IMR-90 (cell line): ENCODE measurements around the gene ITSN1. TPM values are rescaled to one million over a fixed set of nuclear protein-coding genes. Genes with fewer than 3 reads are reported as not detected.

Source experiments
- ATAC-seq: fragments of 200-7000 bp; cut with Tn5 transposase; 2 replicates; pipeline ENCODE4 v1.9.1; 2020; ENCODE audit warnings: low read depth, mild to moderate bottlenecking, moderate library complexity
- BruUV-seq: library from RNA; stranded (reverse); fragments of 400-500 nt; replicated peaks from 2 replicates; lab custom pipeline; 2021; lab: Mats Ljungman, UMichigan
- CTCF ChIA-PET: fragments of 300-600 bp; formaldehyde crosslinking; extraction: SDS; loops from one replicate; lab custom pipeline; 2021; ENCODE audit warnings: antibody characterized with exemption; lab: Yijun Ruan, JAX
- POLR2A ChIA-PET: fragments of 300-600 bp; sonication (Branson Sonifier 250); formaldehyde crosslinking; loops from one replicate; lab custom pipeline; 2022; ENCODE audit warnings: antibody characterized with exemption; ENCODE audit not compliant: unreplicated experiment; lab: Charles Lee
- DNase-seq: peaks from one replicate; pipeline ENCODE4 v3.0.0; 2013
- H2AFZ ChIP-seq: replicated peaks from 2 replicates; pipeline ENCODE3; 2013; ENCODE audit warnings: low read length, mild to moderate bottlenecking; ENCODE audit not compliant: poor library complexity
- H2AK5ac ChIP-seq: 2 replicates; pipeline ENCODE4 v1.6.1; 2013; ENCODE audit warnings: low read depth, low read length, inconsistent platforms
- H2AK9ac ChIP-seq: replicated peaks from 2 replicates; pipeline ENCODE3; 2013; ENCODE audit warnings: mild to moderate bottlenecking, low read depth, low read length, moderate library complexity; ENCODE audit not compliant: poor library complexity
- H2BK120ac ChIP-seq: 2 replicates; pipeline ENCODE4 v1.6.1; 2013; ENCODE audit warnings: low read depth, low read length, inconsistent platforms
- H2BK15ac ChIP-seq: 3 replicates; pipeline ENCODE4 v1.6.1; 2013; ENCODE audit warnings: low read depth, low read length, inconsistent platforms
- H2BK20ac ChIP-seq: 2 replicates; pipeline ENCODE4 v1.6.1; 2013; ENCODE audit warnings: low read depth, mild to moderate bottlenecking, inconsistent platforms, low read length, moderate library complexity
- H2BK5ac ChIP-seq: 2 replicates; pipeline ENCODE4 v1.6.1; 2013; ENCODE audit warnings: mild to moderate bottlenecking, low read depth, low read length, inconsistent platforms; ENCODE audit not compliant: poor library complexity, severe bottlenecking
- H3K14ac ChIP-seq: replicated peaks from 2 replicates; pipeline ENCODE4 v1.6.1; 2013; ENCODE audit warnings: low read depth, low read length, inconsistent platforms
- H3K18ac ChIP-seq: 2 replicates; pipeline ENCODE4 v1.6.1; 2013; ENCODE audit warnings: low read depth, low read length, control low read depth
- H3K23ac ChIP-seq: 2 replicates; pipeline ENCODE4 v1.6.1; 2013; ENCODE audit warnings: low read depth, low read length, inconsistent platforms
- H3K27ac ChIP-seq: 2 replicates; pipeline ENCODE4 v1.5.1; 2013; ENCODE audit warnings: mild to moderate bottlenecking, control low read depth, low read length; ENCODE audit not compliant: insufficient read depth
- H3K27me3 ChIP-seq: 2 replicates; pipeline ENCODE4 v1.6.1; 2013; ENCODE audit warnings: low read length; ENCODE audit not compliant: control insufficient read depth, insufficient read depth
- H3K36me3 ChIP-seq: 2 replicates; pipeline ENCODE4 v1.6.1; 2013; ENCODE audit warnings: low read length, mixed read lengths; ENCODE audit not compliant: control insufficient read depth, insufficient read depth
- H3K4ac ChIP-seq: 2 replicates; pipeline ENCODE4 v1.6.1; 2013; ENCODE audit warnings: low read depth, low read length, inconsistent platforms
- H3K4me1 ChIP-seq: 2 replicates; pipeline ENCODE4 v1.6.1; 2013; ENCODE audit warnings: low read length, mixed read lengths; ENCODE audit not compliant: control insufficient read depth, insufficient read depth
- H3K4me2 ChIP-seq: 2 replicates; pipeline ENCODE4 v1.6.1; 2013; ENCODE audit warnings: low read depth, mild to moderate bottlenecking, control low read depth, low read length, moderate library complexity
- H3K4me3 ChIP-seq: 2 replicates; pipeline ENCODE4 v1.5.1; 2013; ENCODE audit warnings: low read depth, mild to moderate bottlenecking, control low read depth, low read length, moderate library complexity; ENCODE audit not compliant: insufficient read depth
- H3K56ac ChIP-seq: 2 replicates; pipeline ENCODE4 v1.6.1; 2013; ENCODE audit warnings: low read length, inconsistent platforms; ENCODE audit not compliant: insufficient read depth; ENCODE audit errors: extremely low read depth
- H3K79me1 ChIP-seq, 2 experiments: 2 replicates each; pipeline ENCODE4 v1.6.1; 2013; ENCODE audit warnings: low read length in 2 of 2, inconsistent platforms in 1 of 2, low read depth in 1 of 2
- H3K9ac ChIP-seq: 2 replicates; pipeline ENCODE4 v1.6.1; 2013; ENCODE audit warnings: low read depth, low read length, control low read depth
- H3K9me1 ChIP-seq: 2 replicates; pipeline ENCODE4 v1.6.1; 2013; ENCODE audit warnings: low read length, inconsistent platforms; ENCODE audit not compliant: insufficient read depth
- H3K9me3 ChIP-seq: 2 replicates; pipeline ENCODE4 v1.6.1; 2013; ENCODE audit warnings: low read length; ENCODE audit not compliant: control insufficient read depth, insufficient read depth
- H4K20me1 ChIP-seq: 2 replicates; pipeline ENCODE4 v1.6.1; 2013; ENCODE audit warnings: low read length, inconsistent platforms; ENCODE audit not compliant: insufficient read depth
- H4K5ac ChIP-seq: 2 replicates; pipeline ENCODE4 v1.6.1; 2013; ENCODE audit warnings: mild to moderate bottlenecking, low read depth, low read length, control low read depth
- H4K8ac ChIP-seq, 2 experiments: 2 replicates each; pipeline ENCODE4 v1.6.1; 2013; ENCODE audit warnings: low read depth in 2 of 2, low read length in 2 of 2, control low read depth in 1 of 2, inconsistent platforms in 1 of 2
- H4K91ac ChIP-seq: 2 replicates; pipeline ENCODE4 v1.6.1; 2013; ENCODE audit warnings: low read depth, low read length, inconsistent platforms; ENCODE audit not compliant: insufficient read depth
- BHLHE40 ChIP-seq: fragments of 150-350 bp; IDR thresholded peaks from 2 replicates; pipeline ENCODE4 v1.6.1; 2016; ENCODE audit warnings: mild to moderate bottlenecking, low read depth, low read length
- CEBPB ChIP-seq: IDR thresholded peaks from 2 replicates; pipeline ENCODE4 v1.6.1; 2012; ENCODE audit warnings: low read depth, low read length, improper control_type of control experiment
- CHD1 ChIP-seq: IDR thresholded peaks from 2 replicates; pipeline ENCODE4 v1.6.1; 2012; ENCODE audit warnings: low read depth, low read length, improper control_type of control experiment
- ELK1 ChIP-seq: fragments of 150-350 bp; IDR thresholded peaks from 2 replicates; pipeline ENCODE4 v1.6.1; 2016; ENCODE audit warnings: low read depth, mild to moderate bottlenecking, low read length, moderate library complexity, borderline replicate concordance
- MAFK ChIP-seq: IDR thresholded peaks from 2 replicates; pipeline ENCODE4 v1.6.1; 2012; ENCODE audit warnings: low read depth, low read length, improper control_type of control experiment
- MAZ ChIP-seq: IDR thresholded peaks from 2 replicates; pipeline ENCODE4 v1.6.1; 2012; ENCODE audit warnings: low read depth, mild to moderate bottlenecking, low read length, improper control_type of control experiment, moderate library complexity, borderline replicate concordance
- MXI1 ChIP-seq: IDR thresholded peaks from 2 replicates; pipeline ENCODE4 v1.6.1; 2012; ENCODE audit warnings: low read depth, mild to moderate bottlenecking, low read length, moderate library complexity, borderline replicate concordance
- NFE2L2 ChIP-seq: fragments of 150-350 bp; IDR thresholded peaks from 2 replicates; pipeline ENCODE4 v1.6.1; 2016; ENCODE audit warnings: low read depth, mild to moderate bottlenecking, low read length
- POLR2A ChIP-seq: IDR thresholded peaks from 2 replicates; pipeline ENCODE4 v1.6.1; 2012; ENCODE audit warnings: mild to moderate bottlenecking, low read depth, low read length
- RAD21 ChIP-seq: IDR thresholded peaks from 2 replicates; pipeline ENCODE4 v1.6.1; 2012; ENCODE audit warnings: low read length, improper control_type of control experiment
- SMC3 ChIP-seq: fragments of 150-350 bp; IDR thresholded peaks from 2 replicates; pipeline ENCODE4 v1.6.1; 2016; ENCODE audit warnings: low read depth, mild to moderate bottlenecking, antibody characterized with exemption, low read length, moderate library complexity
- USF2 ChIP-seq: fragments of 150-350 bp; IDR thresholded peaks from 2 replicates; pipeline ENCODE4 v1.6.1; 2017; ENCODE audit warnings: mild to moderate bottlenecking, antibody characterized with exemption, low read length, low read depth
- WGBS, 2 experiments: methylation state at CpG; one replicate each; pipeline versions ENCODE4 v1.1.5 to v1.1.7; 2013; ENCODE audit warnings: missing lambda C conversion rate in 2 of 2; ENCODE audit not compliant: insufficient read length in 1 of 2; ENCODE audit errors: extremely low coverage in 2 of 2; 5-methylcytosine and 5-hydroxymethylcytosine counted together
- dilution Hi-C: fragments of 300-500 bp; cut with HindIII; formaldehyde crosslinking; loops from one replicate; pipeline ENCODE4 v1.14.3; 2018; ENCODE audit warnings: low sequenced_read_pairs; ENCODE audit not compliant: unreplicated experiment
- in situ Hi-C: fragments of 300-500 bp; cut with MboI; formaldehyde crosslinking; loops from 3 replicates; pipeline ENCODE4 v1.14.3; 2019; ENCODE audit warnings: low sequenced_read_pairs, inconsistent platforms, mixed read lengths
- intact Hi-C: fragments of 100-400 bp; cut with micrococcal nuclease; formaldehyde crosslinking; loops from 2 replicates; pipeline ENCODE4 v1.10.0; 2022
- polyA plus RNA-seq, 3 experiments: library from polyadenylated mRNA; depleted of rRNA; stranded (reverse); fragments of >200 nt; gene quantifications; 2 replicates each; pipeline ENCODE4 v1.2.3, GENCODE V29; 2012; ENCODE audit warnings: low replicate concordance in 1 of 3
- total RNA-seq: library from RNA; depleted of rRNA; stranded (reverse); fragments of >200 nt; gene quantifications from 2 replicates; pipeline ENCODE4 v1.2.3, GENCODE V29; 2012
- TF ChIP-seq, protein P1 (sequence below): conservative IDR thresholded peaks from 2 replicates; pipeline ENCODE4 v1.5.1; 2012; ENCODE audit warnings: mild to moderate bottlenecking, low read depth, low read length, improper control_type of control experiment

Gene ITSN1
- total and polyA plus RNA-seq, 2 of the 4 experiments (the other 2 are of a cell fraction): 45.4 to 62.0 TPM

DNA sequence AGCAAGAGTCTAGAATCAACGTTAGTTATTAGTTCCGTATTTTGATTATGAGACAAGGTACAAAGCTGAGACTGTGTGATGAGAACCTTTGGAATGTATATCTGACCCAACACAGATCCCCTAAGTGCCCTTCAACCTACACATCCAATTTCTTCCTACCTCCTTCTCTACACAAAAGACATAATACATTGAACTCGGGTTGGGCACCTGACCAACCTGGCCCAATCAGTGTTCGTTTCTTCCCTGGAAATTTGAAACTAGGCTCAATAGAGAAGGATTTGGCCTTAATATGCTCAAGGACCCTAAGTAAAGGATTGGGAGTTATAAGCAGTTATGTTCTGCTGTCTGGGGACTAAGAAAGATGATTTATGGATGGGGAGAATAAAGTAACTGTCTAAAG is 12.1 kb downstream of the ITSN1 start:
- H3K14ac ChIP-seq: no peak overlapping the region
- H3K23ac ChIP-seq: peak overlapping the region; percentile 21; the same call in 1 of the 2 replicates
- dilution Hi-C loops: no loop called here
- in situ Hi-C loops: no loop called here
- BruUV-seq: no TSS peak
- no peak overlapping the region for H3K4me3 ChIP-seq
- intact Hi-C loops: loop anchor here (2.0 kb wide), 1 partner anchor 30 kb away; no protein-coding TSS in a partner anchor
- H3K79me1 ChIP-seq: peaks cover 44 to 73% of the 10 kb centered on the region in 2 experiments
- TF ChIP-seq MAZ (no peak), CEBPB (no peak), SMC3 (no peak), USF2 (no peak; the same call in 1 of the 2 replicates), BHLHE40 (no peak), ELK1 (no peak), NFE2L2 (no peak), RAD21 (no peak), POLR2A (no peak), MAFK (no peak), MXI1 (no peak), CHD1 (no peak)
- TF ChIP-seq, protein P1, sequence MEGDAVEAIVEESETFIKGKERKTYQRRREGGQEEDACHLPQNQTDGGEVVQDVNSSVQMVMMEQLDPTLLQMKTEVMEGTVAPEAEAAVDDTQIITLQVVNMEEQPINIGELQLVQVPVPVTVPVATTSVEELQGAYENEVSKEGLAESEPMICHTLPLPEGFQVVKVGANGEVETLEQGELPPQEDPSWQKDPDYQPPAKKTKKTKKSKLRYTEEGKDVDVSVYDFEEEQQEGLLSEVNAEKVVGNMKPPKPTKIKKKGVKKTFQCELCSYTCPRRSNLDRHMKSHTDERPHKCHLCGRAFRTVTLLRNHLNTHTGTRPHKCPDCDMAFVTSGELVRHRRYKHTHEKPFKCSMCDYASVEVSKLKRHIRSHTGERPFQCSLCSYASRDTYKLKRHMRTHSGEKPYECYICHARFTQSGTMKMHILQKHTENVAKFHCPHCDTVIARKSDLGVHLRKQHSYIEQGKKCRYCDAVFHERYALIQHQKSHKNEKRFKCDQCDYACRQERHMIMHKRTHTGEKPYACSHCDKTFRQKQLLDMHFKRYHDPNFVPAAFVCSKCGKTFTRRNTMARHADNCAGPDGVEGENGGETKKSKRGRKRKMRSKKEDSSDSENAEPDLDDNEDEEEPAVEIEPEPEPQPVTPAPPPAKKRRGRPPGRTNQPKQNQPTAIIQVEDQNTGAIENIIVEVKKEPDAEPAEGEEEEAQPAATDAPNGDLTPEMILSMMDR: no peak
- H3K9ac ChIP-seq: no peak overlapping the region
- H4K91ac ChIP-seq: no peak overlapping the region
- no peaks in the 10 kb centered on the region; the same call in 1 of the 2 replicates for H3K36me3 ChIP-seq
- H4K8ac ChIP-seq: no peak overlapping the region
- ATAC-seq (no peak), DNase-seq (no peak)
- H2BK20ac ChIP-seq: peak overlapping the region; percentile 8; the same call in 1 of the 2 replicates
- no peak overlapping the region for H2AK9ac ChIP-seq
- H3K27ac ChIP-seq: no peak overlapping the region
- WGBS, 2 experiments: no CpG with 5 or more reads among the region's 4 CpGs
- H2BK120ac ChIP-seq: peak overlapping the region; percentile 4; the same call in 1 of the 2 replicates
- POLR2A ChIA-PET: interaction anchor here (0.6 kb wide), 1 partner anchor 16 kb away, joined by 3 read pairs; no protein-coding TSS in a partner anchor
- H4K20me1 ChIP-seq: peaks cover 20% of the 10 kb centered on the region; the same call in 1 of the 2 replicates
- H3K18ac ChIP-seq: no peak overlapping the region
- H2AK5ac ChIP-seq: peak overlapping the region; percentile 9; the same call in 1 of the 2 replicates
- H3K4me1 ChIP-seq: peaks cover 11% of the 10 kb centered on the region
- no peak overlapping the region for H3K56ac ChIP-seq
- no peak overlapping the region for H4K5ac ChIP-seq
- peaks cover 17% of the 10 kb centered on the region for H3K9me1 ChIP-seq
- no peak overlapping the region for H3K4me2 ChIP-seq
- H3K4ac ChIP-seq: peak overlapping the region; percentile 41; the same call in 1 of the 2 replicates
- no peaks in the 10 kb centered on the region for H3K9me3 ChIP-seq
- CTCF ChIA-PET: interaction anchor here (0.7 kb wide), 1 partner anchor 358 kb away, joined by 4 read pairs; no protein-coding TSS in a partner anchor
- peak overlapping the region; percentile 36 for H2BK5ac ChIP-seq
- no peak overlapping the region for H2AFZ ChIP-seq
- H3K27me3 ChIP-seq: no peaks in the 10 kb centered on the region
- H2BK15ac ChIP-seq: peak overlapping the region; percentile 55; the same call in 1 of the 3 replicates
